Breast epithelium (tissue), 4 donors: ENCODE measurements around the gene CBFA2T3. TPM values are rescaled to one million over a fixed set of nuclear protein-coding genes. Genes with fewer than 3 reads are reported as not detected.

Experiments used
- DNase-seq, 2 donors: peaks; one replicate each; pipeline ENCODE4 v3.0.0-alpha.2; 2019; ENCODE audit warnings: low spot score in 2 of 2
- H3K27ac ChIP-seq, 2 donors: fragments of 200-600 bp; sonication (generic) in 1 of 2; one replicate each; pipeline ENCODE4 v1.5.1; 2016 to 2019; ENCODE audit warnings: mild to moderate bottlenecking in 1 of 2
- H3K27me3 ChIP-seq, 2 donors: fragments of 200-600 bp; sonication (generic) in 1 of 2; one replicate each; pipeline versions ENCODE4 v1.5.1 to v1.6.0; 2017 to 2019; ENCODE audit warnings: control low read depth in 1 of 2, mild to moderate bottlenecking in 1 of 2
- H3K36me3 ChIP-seq: fragments of 200-600 bp; one replicate; pipeline ENCODE4 v1.5.1; 2019
- H3K4me1 ChIP-seq, 2 donors: fragments of 200-600 bp; sonication (generic); one replicate each; pipeline ENCODE4 v1.5.1; 2016 to 2019; ENCODE audit warnings: control low read depth in 1 of 2
- H3K4me3 ChIP-seq, 3 donors: fragments of 200-600 bp; sonication (generic); 1 replicate in 2 of 3; 2 replicates in 1 of 3; pipeline ENCODE4 v1.5.1; 2016 to 2019; ENCODE audit warnings: mild to moderate bottlenecking in 3 of 3, moderate library complexity in 2 of 3
- H3K9me3 ChIP-seq, 2 donors: fragments of 200-600 bp; sonication (generic) in 1 of 2; one replicate each; pipeline ENCODE4 v1.5.1; 2016 to 2019; ENCODE audit warnings: control low read depth in 1 of 2
- POLR2A ChIP-seq: fragments of 450-650 bp; IDR thresholded peaks from one replicate; pipeline ENCODE4 v1.6.1; 2016; ENCODE audit warnings: antibody characterized with exemption, mild to moderate bottlenecking, moderate library complexity
- POLR2AphosphoS5 ChIP-seq, 3 donors: sonication (generic); formaldehyde crosslinking; IDR thresholded peaks; one replicate each; pipeline ENCODE4 v1.6.1; 2017; ENCODE audit warnings: antibody characterized with exemption in 3 of 3
- intact Hi-C: fragments of 100-400 bp; cut with DNase I; formaldehyde crosslinking; loops from one replicate; pipeline ENCODE4 v1.15.1; 2023; ENCODE audit warnings: low total_unique reads
- total RNA-seq, 3 donors: library from RNA; depleted of rRNA; stranded (reverse); fragments of >200 nt; gene quantifications; one replicate each; pipeline ENCODE4 v1.1.0, GENCODE V29; 2016
- TF ChIP-seq, protein P1 (sequence below), 3 donors: fragments of 450-650 bp; IDR thresholded peaks; one replicate each; pipeline ENCODE4 v1.5.1; 2016 to 2017; ENCODE audit warnings: antibody characterized with exemption in 3 of 3, mild to moderate bottlenecking in 3 of 3, moderate library complexity in 3 of 3

The CBFA2T3 gene
- total RNA-seq, 3 donors from 2014 or later = 0.64 to 2.3 (median 0.88) TPM

GRCh38 chr16:88861359-88861758 lies 115.6 kb downstream of the CBFA2T3 start:
- H3K27me3 ChIP-seq = no peaks in the 10 kb centered on the region
- TF ChIP-seq, protein P1, sequence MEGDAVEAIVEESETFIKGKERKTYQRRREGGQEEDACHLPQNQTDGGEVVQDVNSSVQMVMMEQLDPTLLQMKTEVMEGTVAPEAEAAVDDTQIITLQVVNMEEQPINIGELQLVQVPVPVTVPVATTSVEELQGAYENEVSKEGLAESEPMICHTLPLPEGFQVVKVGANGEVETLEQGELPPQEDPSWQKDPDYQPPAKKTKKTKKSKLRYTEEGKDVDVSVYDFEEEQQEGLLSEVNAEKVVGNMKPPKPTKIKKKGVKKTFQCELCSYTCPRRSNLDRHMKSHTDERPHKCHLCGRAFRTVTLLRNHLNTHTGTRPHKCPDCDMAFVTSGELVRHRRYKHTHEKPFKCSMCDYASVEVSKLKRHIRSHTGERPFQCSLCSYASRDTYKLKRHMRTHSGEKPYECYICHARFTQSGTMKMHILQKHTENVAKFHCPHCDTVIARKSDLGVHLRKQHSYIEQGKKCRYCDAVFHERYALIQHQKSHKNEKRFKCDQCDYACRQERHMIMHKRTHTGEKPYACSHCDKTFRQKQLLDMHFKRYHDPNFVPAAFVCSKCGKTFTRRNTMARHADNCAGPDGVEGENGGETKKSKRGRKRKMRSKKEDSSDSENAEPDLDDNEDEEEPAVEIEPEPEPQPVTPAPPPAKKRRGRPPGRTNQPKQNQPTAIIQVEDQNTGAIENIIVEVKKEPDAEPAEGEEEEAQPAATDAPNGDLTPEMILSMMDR (IDR thresholded peaks at IDR 0.05) = no peak
- TF ChIP-seq POLR2AphosphoS5 (IDR thresholded peaks at IDR 0.05) (no peak), POLR2A (no peak)
- H3K9me3 ChIP-seq = no peaks in the 10 kb centered on the region
- no peaks in the 10 kb centered on the region for H3K36me3 ChIP-seq
- intact Hi-C loops = no loop called here
- no peak for DNase-seq
- H3K4me1 ChIP-seq = peaks cover 0 to 7% of the 10 kb centered on the region in 2 donors
- no peak overlapping the region for H3K27ac ChIP-seq
- H3K4me3 ChIP-seq = no peak overlapping the region

DNA sequence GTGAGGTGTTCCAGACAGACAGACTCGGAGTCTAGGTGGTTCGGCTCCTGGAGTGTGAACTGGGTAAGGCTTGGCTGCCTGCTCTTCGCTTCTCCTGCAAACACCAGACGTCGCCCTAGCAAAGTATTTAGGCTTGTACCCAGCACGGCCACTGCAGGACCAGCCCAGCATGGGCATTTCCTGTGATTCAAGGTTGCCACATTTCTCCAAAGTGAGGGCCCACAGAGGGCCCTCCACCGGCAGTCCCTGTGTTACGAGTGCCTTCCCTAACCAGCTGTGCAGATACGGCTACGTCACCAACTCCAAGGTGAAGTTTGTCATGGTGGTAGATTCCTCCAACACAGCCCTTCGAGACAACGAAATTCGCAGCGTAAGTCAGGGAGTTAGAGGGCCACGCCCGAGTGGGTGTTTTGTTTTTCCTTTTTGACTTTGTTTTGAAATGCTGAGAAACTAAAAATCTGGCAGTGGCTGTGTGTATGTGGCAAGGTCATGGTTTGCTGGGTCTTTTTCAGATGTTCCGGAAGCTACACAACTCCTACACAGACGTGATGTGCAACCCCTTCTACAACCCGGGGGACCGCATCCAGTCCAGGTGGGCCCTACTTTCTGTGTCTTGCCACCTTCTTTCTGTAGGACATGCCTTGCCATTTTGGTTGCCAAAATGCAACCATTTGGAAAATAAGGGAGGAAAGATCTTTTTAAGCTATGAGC lies 117.5 kb downstream of the CBFA2T3 start:
- Histone ChIP-seq H3K9me3 (no peaks in the 10 kb centered on the region), H3K27ac (no peak overlapping the region), H3K4me1 (peaks cover 0 to 7% of the 10 kb centered on the region in 2 donors), H3K27me3 (no peaks in the 10 kb centered on the region), H3K36me3 (no peaks in the 10 kb centered on the region), H3K4me3 (no peak overlapping the region)
- no peak for DNase-seq
- intact Hi-C loops = no loop called here
- TF ChIP-seq POLR2AphosphoS5 (IDR thresholded peaks at IDR 0.05) = no peak
- no peak for TF ChIP-seq POLR2A
- TF ChIP-seq, protein P1 (IDR thresholded peaks at IDR 0.05) = no peak

GRCh38 chr16:88857728-88858339 lies 119.2 kb downstream of the CBFA2T3 start:
- TF ChIP-seq, protein P1 (IDR thresholded peaks at IDR 0.05) = peak; percentile 34 to 46 (median 40)
- TF ChIP-seq POLR2A (no peak), POLR2AphosphoS5 (IDR thresholded peaks at IDR 0.05) (no peak)
- Histone ChIP-seq H3K27me3 (no peaks in the 10 kb centered on the region), H3K4me1 (peaks cover 0 to 7% of the 10 kb centered on the region in 2 donors), H3K4me3 (peak overlapping the region; percentile 68 to 97 (median 75)), H3K27ac (peak overlapping the region; percentile 79 to 91), H3K36me3 (no peaks in the 10 kb centered on the region), H3K9me3 (no peaks in the 10 kb centered on the region)
- DNase-seq = peak; percentile 57 to 65
- intact Hi-C loops = no loop called here

GRCh38 chr16:88856828-88857727 lies 119.9 kb downstream of the CBFA2T3 start, which contains the start of the genes GALNS and TRAPPC2L:
TSS of gene GALNS (minus strand) at chr16:88856947. CDS start at chr16:88856877, 70 bp downstream.
TSS of gene TRAPPC2L (plus strand) at chr16:88857127. CDS start at chr16:88857151, 24 bp downstream.
- Histone ChIP-seq H3K27me3 (no peaks in the 10 kb centered on the region), H3K27ac (peak within 1 kb of the TSS; percentile 79 to 91), H3K4me1 (peaks cover 0 to 7% of the 10 kb centered on the region in 2 donors), H3K4me3 (peak within 1 kb of the TSS; percentile 68 to 97 (median 75)), H3K36me3 (no peaks in the 10 kb centered on the region), H3K9me3 (no peaks in the 10 kb centered on the region)
- peak; percentile 85 to 92 (median 88) for TF ChIP-seq POLR2AphosphoS5 (IDR thresholded peaks at IDR 0.05)
- TF ChIP-seq POLR2A = peak; percentile 46
- TF ChIP-seq, protein P1 (IDR thresholded peaks at IDR 0.05) = no peak
- peak; percentile 98 to 100 for DNase-seq
- intact Hi-C loops = loop anchor here (1.0 kb wide), 1 partner anchor 13 kb away; no protein-coding TSS in a partner anchor
